ENCODE measurements around the gene SCYGR3.

DNA sequence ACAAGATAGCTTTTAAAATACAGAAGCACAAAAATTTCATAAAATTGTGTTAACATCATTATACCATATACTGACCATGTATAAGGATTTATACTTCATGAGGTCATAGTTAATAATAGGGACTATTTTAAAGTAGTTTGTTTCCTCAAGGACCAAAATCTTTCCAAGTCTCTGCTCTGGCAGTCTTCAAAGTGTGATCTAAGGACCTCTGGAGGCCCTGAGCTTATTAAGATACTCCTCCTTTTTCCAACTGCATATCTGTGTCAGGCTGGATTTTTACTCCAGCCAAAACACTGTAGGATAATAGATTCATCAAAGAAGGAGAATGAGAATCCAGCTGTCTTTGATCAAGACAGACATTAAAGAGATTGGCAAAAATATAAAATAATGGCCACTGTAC lies 17.6 kb downstream of the SCYGR3 start:
- TF ChIP-seq, protein P1, sequence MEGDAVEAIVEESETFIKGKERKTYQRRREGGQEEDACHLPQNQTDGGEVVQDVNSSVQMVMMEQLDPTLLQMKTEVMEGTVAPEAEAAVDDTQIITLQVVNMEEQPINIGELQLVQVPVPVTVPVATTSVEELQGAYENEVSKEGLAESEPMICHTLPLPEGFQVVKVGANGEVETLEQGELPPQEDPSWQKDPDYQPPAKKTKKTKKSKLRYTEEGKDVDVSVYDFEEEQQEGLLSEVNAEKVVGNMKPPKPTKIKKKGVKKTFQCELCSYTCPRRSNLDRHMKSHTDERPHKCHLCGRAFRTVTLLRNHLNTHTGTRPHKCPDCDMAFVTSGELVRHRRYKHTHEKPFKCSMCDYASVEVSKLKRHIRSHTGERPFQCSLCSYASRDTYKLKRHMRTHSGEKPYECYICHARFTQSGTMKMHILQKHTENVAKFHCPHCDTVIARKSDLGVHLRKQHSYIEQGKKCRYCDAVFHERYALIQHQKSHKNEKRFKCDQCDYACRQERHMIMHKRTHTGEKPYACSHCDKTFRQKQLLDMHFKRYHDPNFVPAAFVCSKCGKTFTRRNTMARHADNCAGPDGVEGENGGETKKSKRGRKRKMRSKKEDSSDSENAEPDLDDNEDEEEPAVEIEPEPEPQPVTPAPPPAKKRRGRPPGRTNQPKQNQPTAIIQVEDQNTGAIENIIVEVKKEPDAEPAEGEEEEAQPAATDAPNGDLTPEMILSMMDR (conservative IDR thresholded peaks at IDR 0.05; ENCODE audit: low read depth in 2 of 2): no peak
- no peak for TF ChIP-seq EZH2 (IDR thresholded peaks at IDR 0.05; ENCODE audit: low read depth, unreplicated experiment)
- TF ChIP-seq JUNB (IDR thresholded peaks at IDR 0.05; ENCODE audit: unreplicated experiment): no peak
- no peak for TF ChIP-seq EZH2phosphoT487 (IDR thresholded peaks at IDR 0.05; ENCODE audit: unreplicated experiment)
- TF ChIP-seq POLR2AphosphoS5 (IDR thresholded peaks at IDR 0.05; ENCODE audit: low read depth): no peak
- TF ChIP-seq ZNF114 (CRISPR knock-in tag; IDR thresholded peaks at IDR 0.05): no peak
- TF ChIP-seq CREB1 (CRISPR knock-in tag; IDR thresholded peaks at IDR 0.05; ENCODE audit: low read depth): no peak
- TF ChIP-seq, protein P2, sequence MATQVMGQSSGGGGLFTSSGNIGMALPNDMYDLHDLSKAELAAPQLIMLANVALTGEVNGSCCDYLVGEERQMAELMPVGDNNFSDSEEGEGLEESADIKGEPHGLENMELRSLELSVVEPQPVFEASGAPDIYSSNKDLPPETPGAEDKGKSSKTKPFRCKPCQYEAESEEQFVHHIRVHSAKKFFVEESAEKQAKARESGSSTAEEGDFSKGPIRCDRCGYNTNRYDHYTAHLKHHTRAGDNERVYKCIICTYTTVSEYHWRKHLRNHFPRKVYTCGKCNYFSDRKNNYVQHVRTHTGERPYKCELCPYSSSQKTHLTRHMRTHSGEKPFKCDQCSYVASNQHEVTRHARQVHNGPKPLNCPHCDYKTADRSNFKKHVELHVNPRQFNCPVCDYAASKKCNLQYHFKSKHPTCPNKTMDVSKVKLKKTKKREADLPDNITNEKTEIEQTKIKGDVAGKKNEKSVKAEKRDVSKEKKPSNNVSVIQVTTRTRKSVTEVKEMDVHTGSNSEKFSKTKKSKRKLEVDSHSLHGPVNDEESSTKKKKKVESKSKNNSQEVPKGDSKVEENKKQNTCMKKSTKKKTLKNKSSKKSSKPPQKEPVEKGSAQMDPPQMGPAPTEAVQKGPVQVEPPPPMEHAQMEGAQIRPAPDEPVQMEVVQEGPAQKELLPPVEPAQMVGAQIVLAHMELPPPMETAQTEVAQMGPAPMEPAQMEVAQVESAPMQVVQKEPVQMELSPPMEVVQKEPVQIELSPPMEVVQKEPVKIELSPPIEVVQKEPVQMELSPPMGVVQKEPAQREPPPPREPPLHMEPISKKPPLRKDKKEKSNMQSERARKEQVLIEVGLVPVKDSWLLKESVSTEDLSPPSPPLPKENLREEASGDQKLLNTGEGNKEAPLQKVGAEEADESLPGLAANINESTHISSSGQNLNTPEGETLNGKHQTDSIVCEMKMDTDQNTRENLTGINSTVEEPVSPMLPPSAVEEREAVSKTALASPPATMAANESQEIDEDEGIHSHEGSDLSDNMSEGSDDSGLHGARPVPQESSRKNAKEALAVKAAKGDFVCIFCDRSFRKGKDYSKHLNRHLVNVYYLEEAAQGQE (IDR thresholded peaks at IDR 0.05; ENCODE audit: unreplicated experiment): no peak
- TF ChIP-seq ZNF331 (CRISPR knock-in tag; IDR thresholded peaks at IDR 0.05; ENCODE audit: low read depth): no peak

Data from GM23338 (cell line).